Loucy (cell line): ENCODE results near the gene RAD51B.

ENCODE experiments used
- EZH2phosphoT487 ChIP-seq: fragments of 200-600 bp; IDR thresholded peaks from 2 replicates; pipeline ENCODE4 v1.6.1; 2018; ENCODE audit warnings: antibody characterized with exemption, mild to moderate bottlenecking, moderate library complexity, borderline replicate concordance
- TF ChIP-seq, protein P1 (sequence below): fragments of 200-600 bp; sonication (generic); conservative IDR thresholded peaks from 2 replicates; pipeline ENCODE4 v1.5.1; 2014; ENCODE audit warnings: mild to moderate bottlenecking, antibody characterized with exemption, low read length

DNA sequence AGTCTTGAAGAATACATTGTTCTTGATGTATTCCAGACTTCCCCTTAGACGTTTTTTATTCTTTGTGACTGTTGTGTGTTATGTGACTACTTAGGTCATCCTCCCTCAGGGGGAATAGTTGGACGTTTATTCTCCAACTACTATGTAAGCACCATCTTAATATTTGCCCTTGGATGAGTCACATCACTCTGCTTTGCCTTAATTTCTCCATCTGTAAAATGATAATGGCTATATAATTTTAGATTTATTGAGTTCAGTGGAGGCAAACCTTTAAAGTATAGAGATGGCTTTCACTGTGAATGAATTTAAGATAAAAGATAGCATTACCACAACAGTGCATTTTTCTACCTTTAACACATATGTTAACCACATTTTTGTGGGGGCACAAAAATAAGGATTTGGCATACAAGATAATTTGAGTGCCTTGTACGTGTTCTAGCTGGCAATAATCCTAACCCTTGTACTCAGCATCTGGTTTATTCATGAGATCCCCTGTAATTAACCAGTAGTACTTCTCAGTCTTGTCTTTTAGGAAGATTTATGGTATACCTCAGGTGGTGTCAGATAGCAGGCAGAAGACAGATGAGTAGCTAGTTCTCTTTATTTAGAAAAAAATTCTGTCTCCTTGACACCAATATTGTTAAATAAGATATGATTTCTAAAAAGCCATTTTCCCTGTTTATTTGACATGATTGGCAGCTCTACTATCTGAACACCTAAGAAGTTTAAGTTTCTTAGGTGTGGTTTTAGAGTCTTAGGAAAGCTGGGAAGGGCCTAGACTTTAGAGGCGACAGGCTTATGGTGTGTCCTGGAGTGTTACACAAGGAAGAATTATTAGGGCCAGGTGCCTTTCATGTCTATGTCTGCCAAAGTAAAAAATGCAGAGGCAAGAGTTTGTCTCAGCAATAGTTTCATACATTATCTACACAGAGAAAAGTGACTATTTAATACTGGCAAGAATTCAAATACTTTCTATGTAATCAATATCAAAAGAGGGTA is 152.3 kb downstream of the RAD51B start:
- TF ChIP-seq, protein P1, sequence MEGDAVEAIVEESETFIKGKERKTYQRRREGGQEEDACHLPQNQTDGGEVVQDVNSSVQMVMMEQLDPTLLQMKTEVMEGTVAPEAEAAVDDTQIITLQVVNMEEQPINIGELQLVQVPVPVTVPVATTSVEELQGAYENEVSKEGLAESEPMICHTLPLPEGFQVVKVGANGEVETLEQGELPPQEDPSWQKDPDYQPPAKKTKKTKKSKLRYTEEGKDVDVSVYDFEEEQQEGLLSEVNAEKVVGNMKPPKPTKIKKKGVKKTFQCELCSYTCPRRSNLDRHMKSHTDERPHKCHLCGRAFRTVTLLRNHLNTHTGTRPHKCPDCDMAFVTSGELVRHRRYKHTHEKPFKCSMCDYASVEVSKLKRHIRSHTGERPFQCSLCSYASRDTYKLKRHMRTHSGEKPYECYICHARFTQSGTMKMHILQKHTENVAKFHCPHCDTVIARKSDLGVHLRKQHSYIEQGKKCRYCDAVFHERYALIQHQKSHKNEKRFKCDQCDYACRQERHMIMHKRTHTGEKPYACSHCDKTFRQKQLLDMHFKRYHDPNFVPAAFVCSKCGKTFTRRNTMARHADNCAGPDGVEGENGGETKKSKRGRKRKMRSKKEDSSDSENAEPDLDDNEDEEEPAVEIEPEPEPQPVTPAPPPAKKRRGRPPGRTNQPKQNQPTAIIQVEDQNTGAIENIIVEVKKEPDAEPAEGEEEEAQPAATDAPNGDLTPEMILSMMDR: no peak
- no peak for TF ChIP-seq EZH2phosphoT487
